Dermis lymphatic vessel endothelial cell (primary cell): ENCODE measurements around the gene SVBP. TPM values are rescaled to one million over a fixed set of nuclear protein-coding genes. Genes with fewer than 3 reads are reported as not detected.

Source experiments
- total RNA-seq: library from RNA; depleted of rRNA; stranded (reverse); fragments of >200 nt; gene quantifications from 2 replicates; pipeline ENCODE4 v1.2.1, GENCODE V29; 2014

SVBP gene
- 21.1 and 32.9 TPM in 2 replicates for total RNA-seq

GRCh38 chr1:42816585-42817439 is at the start of gene SVBP, which contains the start of gene ERMAP:
TSS of gene SVBP (minus strand) at chr1:42817397. CDS start at chr1:42816544, 853 bp downstream.
TSS of gene ERMAP (plus strand) at chr1:42817122. CDS start at chr1:42830449, 13,327 bp downstream.

GRCh38 chr1:42846257-42847110 is 29.3 kb upstream of the SVBP start, which contains the start of gene ZNF691:
TSS of gene ZNF691 (plus strand) at chr1:42846613. CDS start at chr1:42849659, 3,046 bp downstream.

GRCh38 chr1:42784946-42785693 is 32.1 kb downstream of the SVBP start, which contains the start of gene TMEM269:
TSS of gene TMEM269 (plus strand) at chr1:42784991. CDS start at chr1:42789894, 4,903 bp downstream.

GRCh38 chr1:42766741-42767509 is 50.3 kb downstream of the SVBP start, which contains the start of the genes C1orf50 and P3H1:
TSS of gene C1orf50 (plus strand) at chr1:42767249. CDS start at chr1:42767312, 63 bp downstream.
TSS of gene P3H1 (minus strand) at chr1:42767028. CDS start at chr1:42766971, 57 bp downstream.

Other genes with a start within 250 kb of the SVBP start
- 13.1 and 17.1 TPM in 2 replicates for gene PPIH, start 159.0 kb downstream of the SVBP start, total RNA-seq
- 440 and 521 TPM in 2 replicates for gene YBX1, start 135.0 kb downstream of the SVBP start, total RNA-seq
- not detected in 2 replicates for gene CLDN19, start 77.2 kb downstream of the SVBP start, total RNA-seq
- gene P3H1, start 50.4 kb downstream of the SVBP start, total RNA-seq, result 71.1 and 80.8 TPM in 2 replicates
- 2.8 and 4.6 TPM in 2 replicates for gene C1orf50, start 50.1 kb downstream of the SVBP start, total RNA-seq
- under 0.01 TPM in 1 of 2 replicates, not detected in the other for gene TMEM269, start 32.4 kb downstream of the SVBP start, total RNA-seq
- 9.1 and 10.7 TPM in 2 replicates for gene ERMAP, start 275 bp downstream of the SVBP start, total RNA-seq
- 6.0 and 8.4 TPM in 2 replicates for gene ZNF691, start 29.2 kb upstream of the SVBP start, total RNA-seq
- gene SLC2A1, start 141.5 kb upstream of the SVBP start, total RNA-seq, result 5.8 and 13.3 TPM in 2 replicates